Measurements from ENCODE around the gene FAM20C.
"Not testable (repeated sequence)": the region's sequence is repeated elsewhere in the genome, so short reads cannot be mapped to it uniquely, and the experiment has no call there.

Gene FAM20C

GRCh38 chr7:174716-175115 is 17.7 kb upstream of the FAM20C start:
- no peak for DNase-seq

- DNase-seq, result no peak
These were observed 16.4 kb upstream of the FAM20C start for GRCh38 chr7:175955-176354.

- no peak for DNase-seq
These were observed 16.0 kb upstream of the FAM20C start for GRCh38 chr7:176381-176780.

GRCh38 chr7:176786-177459 is 15.4 kb upstream of the FAM20C start:
- no peak for DNase-seq

- no peak for DNase-seq
These were observed 13.9 kb upstream of the FAM20C start for GRCh38 chr7:178444-178843.

GRCh38 chr7:179209-179681 is 13.1 kb upstream of the FAM20C start:
- DNase-seq, result no peak

- no peak for DNase-seq
These were observed 12.2 kb upstream of the FAM20C start for GRCh38 chr7:179948-180694.

- no peak for DNase-seq
These were observed 10.6 kb upstream of the FAM20C start for GRCh38 chr7:181738-182137.

GRCh38 chr7:182502-182901 is 9.9 kb upstream of the FAM20C start:
- DNase-seq, result not testable (repeated sequence)

- DNase-seq, result no peak
These were observed 8.7 kb upstream of the FAM20C start for GRCh38 chr7:183496-184292.

GRCh38 chr7:184294-185264 is 7.8 kb upstream of the FAM20C start:
- no peak for DNase-seq

- DNase-seq, result no peak
These were observed 5.8 kb upstream of the FAM20C start for GRCh38 chr7:186516-187113.

- no peak for DNase-seq
These were observed 5.0 kb upstream of the FAM20C start for GRCh38 chr7:187227-187927.

GRCh38 chr7:188174-188573 is 4.2 kb upstream of the FAM20C start:
- no peak for DNase-seq

GRCh38 chr7:188727-189500 is 3.5 kb upstream of the FAM20C start:
- no peak for DNase-seq

GRCh38 chr7:189719-190118 is 2.7 kb upstream of the FAM20C start:
- DNase-seq, result no peak

- no peak for DNase-seq
These were observed 2.2 kb upstream of the FAM20C start for GRCh38 chr7:190196-190595.

- DNase-seq, result peak; percentile 83
These were observed 1.0 kb upstream of the FAM20C start for GRCh38 chr7:191105-191980.

- no peak for DNase-seq
These were observed 520 bp downstream of the FAM20C start for GRCh38 chr7:192701-193480.

All from fibroblast of skin of right quadriceps (primary cell).